ENCODE results near the gene DFFB.

DFFB gene

DNA sequence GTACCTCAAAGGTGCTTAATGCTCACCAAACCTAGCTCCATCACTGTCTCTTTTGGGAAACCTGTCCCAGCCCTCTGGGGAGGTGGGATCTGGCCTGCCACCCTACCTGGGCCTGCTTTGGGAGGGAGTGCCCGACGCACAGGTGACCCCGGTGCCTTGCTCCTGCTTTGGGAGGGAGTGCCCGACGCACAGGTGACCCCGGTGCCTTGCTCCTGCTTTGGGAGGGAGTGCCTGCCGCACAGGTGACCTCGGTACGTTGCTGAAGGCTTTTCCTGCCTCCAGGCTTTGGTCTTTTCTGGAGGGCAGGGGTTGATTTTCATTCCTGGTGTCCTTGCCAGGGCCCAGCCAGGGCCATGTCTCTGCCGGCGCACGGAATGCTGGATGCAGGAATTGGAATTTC lies 68.0 kb downstream of the DFFB start:
- Histone ChIP-seq H3K27me3 (ENCODE audit: control insufficient read depth, insufficient read depth, low read length) (peaks cover 19% of the 10 kb centered on the region), H3K4me3 (ENCODE audit: low read length) (no peak overlapping the region), H3K9me3 (replicated peaks; ENCODE audit: low read length) (no peaks in the 10 kb centered on the region), H3K4me1 (ENCODE audit: control insufficient read depth, insufficient read depth, low read length) (no peaks in the 10 kb centered on the region), H3K9ac (ENCODE audit: low read depth, low read length) (no peak overlapping the region), H3K4me2 (ENCODE audit: low read length) (no peak overlapping the region), H3K36me3 (ENCODE audit: insufficient read depth, low read length) (no peaks in the 10 kb centered on the region)

DNA sequence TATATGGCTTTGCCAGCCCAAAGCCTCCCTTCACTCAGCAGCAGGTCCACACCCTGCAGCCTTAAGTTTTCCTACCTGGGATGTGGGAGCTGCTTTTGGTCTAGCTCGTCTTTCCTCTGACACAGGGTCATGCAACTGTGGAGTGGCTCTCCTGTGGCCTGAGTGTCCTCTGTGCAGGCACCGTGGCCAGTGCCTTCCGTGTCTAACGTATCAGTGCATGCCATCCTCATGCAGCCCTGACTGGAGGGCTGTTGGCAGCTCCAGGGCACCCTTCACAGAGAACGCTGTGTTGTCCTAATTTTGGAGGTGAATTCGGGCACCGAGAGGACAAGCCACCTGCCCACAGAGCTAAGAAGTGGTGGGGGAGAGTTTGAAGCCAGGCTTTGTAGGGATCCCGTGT lies 68.5 kb downstream of the DFFB start:
- no peak overlapping the region for H3K4me2 ChIP-seq (ENCODE audit: low read length)
- no peaks in the 10 kb centered on the region for H3K4me1 ChIP-seq (ENCODE audit: control insufficient read depth, insufficient read depth, low read length)
- no peak overlapping the region for H3K9ac ChIP-seq (ENCODE audit: low read depth, low read length)
- H3K27me3 ChIP-seq (ENCODE audit: control insufficient read depth, insufficient read depth, low read length) = peaks cover 19% of the 10 kb centered on the region
- no peaks in the 10 kb centered on the region for H3K36me3 ChIP-seq (ENCODE audit: insufficient read depth, low read length)
- no peaks in the 10 kb centered on the region for H3K9me3 ChIP-seq (replicated peaks; ENCODE audit: low read length)
- no peak overlapping the region for H3K4me3 ChIP-seq (ENCODE audit: low read length)

DNA sequence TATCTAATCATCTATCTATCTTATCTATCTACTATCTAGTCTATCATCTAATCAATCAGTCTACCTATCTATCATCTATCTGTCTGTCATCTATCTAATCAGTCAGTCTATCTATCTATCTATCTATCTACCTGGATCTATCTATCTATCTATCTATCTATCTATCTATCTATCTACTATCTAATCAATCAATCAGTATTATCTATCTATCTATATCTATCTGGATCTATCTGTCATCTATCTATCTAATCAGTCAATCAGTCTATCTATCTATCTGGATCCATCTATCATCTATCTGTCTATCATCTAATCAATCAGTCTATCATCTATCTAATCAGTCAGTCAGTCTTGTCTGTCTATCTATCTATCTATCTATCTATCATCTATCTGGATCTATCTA lies 69.7 kb downstream of the DFFB start:
- no peaks in the 10 kb centered on the region for H3K4me1 ChIP-seq (ENCODE audit: control insufficient read depth, insufficient read depth, low read length)
- peaks cover 19% of the 10 kb centered on the region for H3K27me3 ChIP-seq (ENCODE audit: control insufficient read depth, insufficient read depth, low read length)
- H3K36me3 ChIP-seq (ENCODE audit: insufficient read depth, low read length) = no peaks in the 10 kb centered on the region

DNA sequence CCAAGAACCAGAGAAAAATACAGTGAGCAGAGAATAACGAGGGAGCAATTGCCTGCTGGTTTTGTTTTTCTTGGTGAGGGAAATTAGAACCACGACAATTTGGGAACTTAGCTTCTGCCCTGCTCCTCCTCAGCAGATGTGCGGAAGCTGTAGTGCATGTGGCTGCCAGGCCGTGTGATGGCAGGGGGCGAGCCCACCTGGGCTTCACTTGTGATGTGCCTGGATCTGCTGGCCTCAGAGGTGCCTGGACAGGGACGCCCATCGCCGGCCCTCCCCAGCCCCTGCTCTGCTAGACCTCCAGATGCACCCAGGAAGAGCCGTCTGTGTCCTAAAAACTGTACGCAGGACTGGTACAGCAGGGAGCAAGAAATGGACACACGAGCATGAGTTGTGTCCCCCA lies 71.3 kb downstream of the DFFB start:
- Histone ChIP-seq H3K9me3 (replicated peaks; ENCODE audit: low read length) (no peaks in the 10 kb centered on the region), H3K27me3 (ENCODE audit: control insufficient read depth, insufficient read depth, low read length) (peaks cover 9% of the 10 kb centered on the region), H3K4me2 (ENCODE audit: low read length) (no peak overlapping the region), H3K4me1 (ENCODE audit: control insufficient read depth, insufficient read depth, low read length) (no peaks in the 10 kb centered on the region), H3K9ac (ENCODE audit: low read depth, low read length) (no peak overlapping the region), H3K36me3 (ENCODE audit: insufficient read depth, low read length) (no peaks in the 10 kb centered on the region), H3K4me3 (ENCODE audit: low read length) (no peak overlapping the region)

More for the DNA sequence above, 69.7 kb downstream of the DFFB start:
- no peak overlapping the region for H3K4me3 ChIP-seq (ENCODE audit: low read length)
- H3K9ac ChIP-seq (ENCODE audit: low read depth, low read length) = no peak overlapping the region
- no peaks in the 10 kb centered on the region for H3K9me3 ChIP-seq (replicated peaks; ENCODE audit: low read length)
- no peak overlapping the region for H3K4me2 ChIP-seq (ENCODE audit: low read length)

DNA sequence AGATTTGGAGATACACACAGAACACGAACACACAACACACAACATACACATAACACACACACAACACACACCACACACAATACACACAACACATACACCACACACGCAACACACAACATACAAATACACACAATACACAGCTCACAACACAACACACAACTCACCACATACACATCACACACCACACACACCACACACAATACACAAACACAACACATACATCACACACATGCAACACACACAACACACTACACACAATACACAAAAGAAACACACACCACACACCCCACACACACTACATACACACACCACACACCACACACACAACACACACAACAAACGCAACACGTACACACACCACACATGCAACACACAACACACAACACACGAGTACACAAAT lies 71.8 kb downstream of the DFFB start:
- H3K27me3 ChIP-seq (ENCODE audit: control insufficient read depth, insufficient read depth, low read length) = peaks cover 4% of the 10 kb centered on the region
- H3K4me1 ChIP-seq (ENCODE audit: control insufficient read depth, insufficient read depth, low read length) = no peaks in the 10 kb centered on the region
- no peaks in the 10 kb centered on the region for H3K9me3 ChIP-seq (replicated peaks; ENCODE audit: low read length)
- H3K4me2 ChIP-seq (ENCODE audit: low read length) = no peak overlapping the region
- no peak overlapping the region for H3K4me3 ChIP-seq (ENCODE audit: low read length)
- no peaks in the 10 kb centered on the region for H3K36me3 ChIP-seq (ENCODE audit: insufficient read depth, low read length)
- H3K9ac ChIP-seq (ENCODE audit: low read depth, low read length) = no peak overlapping the region

DNA sequence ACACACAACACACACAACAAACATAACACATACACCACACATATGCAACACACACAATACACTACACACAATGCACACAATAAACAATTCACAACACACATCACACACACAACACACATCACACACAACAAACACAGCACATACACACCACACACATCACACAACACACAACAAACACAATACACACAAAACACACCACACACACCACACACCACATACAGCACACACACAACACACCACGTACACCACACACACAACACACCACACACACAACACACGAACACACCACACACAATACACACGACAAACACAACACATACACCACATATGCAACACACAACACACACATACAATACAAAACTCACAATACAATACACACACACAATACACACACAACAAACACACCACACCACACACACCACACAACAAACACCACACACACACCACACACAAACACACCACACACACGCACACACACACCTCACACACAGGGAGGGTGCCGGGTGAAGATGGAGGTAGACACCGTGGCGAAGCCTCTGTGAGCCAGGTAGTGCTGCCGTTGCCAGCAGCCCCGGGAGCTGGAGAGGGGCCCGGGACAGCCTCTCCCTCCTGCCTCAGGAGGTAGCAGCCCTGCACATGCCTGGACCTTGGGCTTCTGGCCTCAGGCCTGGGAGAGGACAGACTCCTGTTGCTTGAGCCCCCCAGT lies 73.2 kb downstream of the DFFB start:
- Histone ChIP-seq H3K36me3 (ENCODE audit: insufficient read depth, low read length) (no peaks in the 10 kb centered on the region), H3K9me3 (replicated peaks; ENCODE audit: low read length) (no peaks in the 10 kb centered on the region), H3K27me3 (ENCODE audit: control insufficient read depth, insufficient read depth, low read length) (peaks cover 4% of the 10 kb centered on the region), H3K4me1 (ENCODE audit: control insufficient read depth, insufficient read depth, low read length) (no peaks in the 10 kb centered on the region), H3K4me3 (ENCODE audit: low read length) (no peak overlapping the region), H3K9ac (ENCODE audit: low read depth, low read length) (no peak overlapping the region), H3K4me2 (ENCODE audit: low read length) (no peak overlapping the region)

DNA sequence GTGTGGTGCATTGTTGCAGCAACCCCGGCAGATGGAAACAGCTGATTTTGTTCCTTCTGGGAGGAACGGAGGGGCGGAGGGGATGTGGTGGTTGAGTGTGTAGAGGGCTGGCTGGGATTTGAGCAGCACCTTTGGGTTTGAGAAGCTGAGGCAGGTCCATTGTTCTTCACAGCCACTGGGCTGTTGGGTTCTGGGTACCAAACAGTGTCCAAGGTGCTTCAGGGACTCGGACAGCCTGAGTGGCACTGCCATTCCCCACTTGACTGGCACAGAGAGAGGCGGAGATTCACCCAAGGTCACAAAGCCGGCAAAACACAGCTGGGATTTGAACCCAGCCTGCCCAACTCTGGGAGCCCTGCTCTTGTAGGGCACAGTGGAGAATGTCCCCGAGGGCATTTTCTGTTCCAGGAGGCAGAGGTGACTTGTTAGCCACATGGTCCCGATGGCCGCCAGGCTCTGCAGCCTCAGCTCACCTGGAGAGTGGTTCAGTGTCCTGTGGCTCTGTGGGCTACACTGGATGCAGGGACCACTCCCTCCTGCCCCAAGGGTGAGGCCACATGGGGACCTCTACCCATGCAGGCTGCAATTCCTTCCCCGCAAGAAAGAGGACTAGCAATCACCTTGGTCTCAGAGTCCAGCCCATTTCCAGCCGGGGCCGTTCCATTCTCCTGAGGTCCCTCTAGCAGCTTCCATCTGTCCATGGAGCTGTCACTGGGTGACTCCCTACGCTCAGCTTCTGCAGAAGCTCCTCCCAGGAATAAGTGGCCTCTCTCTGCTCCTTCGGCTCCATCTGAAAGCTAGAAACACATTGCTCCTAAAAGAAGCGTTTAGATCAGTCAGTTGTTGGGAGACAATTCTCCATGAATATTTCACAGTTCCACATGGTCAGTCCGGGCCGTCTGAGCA lies 74.0 kb downstream of the DFFB start:
- H3K4me1 ChIP-seq (ENCODE audit: control insufficient read depth, insufficient read depth, low read length) = no peaks in the 10 kb centered on the region
- H3K9ac ChIP-seq (ENCODE audit: low read depth, low read length) = no peak overlapping the region
- H3K4me2 ChIP-seq (ENCODE audit: low read length) = no peak overlapping the region
- no peaks in the 10 kb centered on the region for H3K36me3 ChIP-seq (ENCODE audit: insufficient read depth, low read length)
- H3K4me3 ChIP-seq (ENCODE audit: low read length) = no peak overlapping the region
- H3K9me3 ChIP-seq (replicated peaks; ENCODE audit: low read length) = no peaks in the 10 kb centered on the region
- H3K27me3 ChIP-seq (ENCODE audit: control insufficient read depth, insufficient read depth, low read length) = no peaks in the 10 kb centered on the region

DNA sequence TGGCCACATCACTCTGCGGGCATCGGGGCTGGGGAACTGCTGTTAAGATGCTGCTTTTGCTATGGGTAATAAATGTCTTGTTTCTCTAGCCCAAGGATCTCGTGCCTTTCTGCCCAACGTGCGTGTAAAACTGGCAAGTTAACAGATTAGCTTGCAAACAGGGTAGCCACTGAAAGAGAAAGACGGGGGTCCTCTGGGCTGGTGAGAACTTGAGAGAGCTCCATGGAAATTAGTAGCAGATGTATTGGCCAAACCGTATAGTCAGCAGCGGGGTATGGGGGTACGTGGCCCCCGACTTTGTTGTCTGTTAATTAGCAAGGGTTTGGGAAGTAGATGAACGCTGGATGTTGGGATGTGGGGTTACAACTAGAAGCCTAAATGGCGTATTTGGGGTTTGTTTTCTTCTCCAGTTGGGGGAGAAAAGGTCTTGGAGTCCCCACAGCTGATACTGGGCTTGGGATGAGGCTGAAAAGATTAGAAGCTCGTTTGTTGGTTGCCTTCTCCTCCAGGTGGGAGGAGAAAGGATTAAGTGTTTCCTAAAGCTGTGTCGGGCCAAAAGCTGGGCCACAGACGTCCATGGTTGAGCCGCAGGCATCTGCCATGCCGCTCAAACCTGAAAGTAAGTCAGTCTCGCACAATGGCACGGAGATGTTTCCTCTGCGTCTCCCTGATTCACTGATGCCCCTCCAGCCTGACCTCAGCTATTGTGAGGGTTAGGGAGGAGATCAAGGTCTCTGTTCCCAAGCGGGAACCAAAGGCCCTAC lies 75.1 kb downstream of the DFFB start:
- no peak overlapping the region for H3K9ac ChIP-seq (ENCODE audit: low read depth, low read length)
- H3K4me1 ChIP-seq (ENCODE audit: control insufficient read depth, insufficient read depth, low read length) = no peaks in the 10 kb centered on the region
- H3K36me3 ChIP-seq (ENCODE audit: insufficient read depth, low read length) = no peaks in the 10 kb centered on the region
- no peak overlapping the region for H3K4me2 ChIP-seq (ENCODE audit: low read length)
- H3K4me3 ChIP-seq (ENCODE audit: low read length) = no peak overlapping the region
- H3K27me3 ChIP-seq (ENCODE audit: control insufficient read depth, insufficient read depth, low read length) = no peaks in the 10 kb centered on the region
- no peaks in the 10 kb centered on the region for H3K9me3 ChIP-seq (replicated peaks; ENCODE audit: low read length)

All from skeletal muscle satellite cell (primary cell).